ENCODE measurements around the gene INO80C.
A peak's percentile ranks its signal among the peaks of the same experiment; 100 is the strongest.

The INO80C gene

GRCh38 chr18:35521133-35521532 lies 23.4 kb upstream of the INO80C start:
- H3K27ac ChIP-seq: no peak overlapping the region
- intact Hi-C loops (cut with DNase I; ENCODE audit: low total_unique reads): no loop called here
- H3K4me1 ChIP-seq: peaks cover 0 to 15% (median 8%) of the 10 kb centered on the region in 4 donors
- no peaks in the 10 kb centered on the region for H3K36me3 ChIP-seq
- no peak for TF ChIP-seq CTCF (IDR thresholded peaks at IDR 0.05)
- no peak for DNase-seq
- H3K4me3 ChIP-seq: no peak overlapping the region
- no peaks in the 10 kb centered on the region for H3K27me3 ChIP-seq
- H3K9me3 ChIP-seq: no peaks in the 10 kb centered on the region

GRCh38 chr18:35519148-35519899 lies 21.6 kb upstream of the INO80C start:
- Histone ChIP-seq H3K36me3 (no peaks in the 10 kb centered on the region), H3K9me3 (no peaks in the 10 kb centered on the region), H3K4me1 (peaks cover 0 to 10% (median 1%) of the 10 kb centered on the region in 4 donors), H3K27me3 (no peaks in the 10 kb centered on the region), H3K27ac (no peak overlapping the region), H3K4me3 (no peak overlapping the region)
- no peak for TF ChIP-seq CTCF (IDR thresholded peaks at IDR 0.05)
- intact Hi-C loops (cut with DNase I; ENCODE audit: low total_unique reads): no loop called here
- no peak for DNase-seq

GRCh38 chr18:35517715-35518114 lies 20.0 kb upstream of the INO80C start:
- H3K27ac ChIP-seq: no peak overlapping the region

GRCh38 chr18:35516789-35517188 lies 19.0 kb upstream of the INO80C start:
- H3K36me3 ChIP-seq: no peaks in the 10 kb centered on the region
- intact Hi-C loops (cut with DNase I; ENCODE audit: low total_unique reads): no loop called here
- no peaks in the 10 kb centered on the region for H3K27me3 ChIP-seq
- no peak overlapping the region for H3K27ac ChIP-seq
- peaks cover 0 to 18% (median 10%) of the 10 kb centered on the region in 4 donors for H3K4me1 ChIP-seq
- DNase-seq: no peak
- no peak for TF ChIP-seq CTCF (IDR thresholded peaks at IDR 0.05)
- no peak overlapping the region for H3K4me3 ChIP-seq
- no peaks in the 10 kb centered on the region for H3K9me3 ChIP-seq

More at GRCh38 chr18:35517715-35518114, 20.0 kb upstream of the INO80C start:
- H3K27me3 ChIP-seq: no peaks in the 10 kb centered on the region
- H3K36me3 ChIP-seq: no peaks in the 10 kb centered on the region
- no peak overlapping the region for H3K4me3 ChIP-seq
- H3K4me1 ChIP-seq: peaks cover 0 to 18% (median 10%) of the 10 kb centered on the region in 4 donors
- DNase-seq: no peak
- no peaks in the 10 kb centered on the region for H3K9me3 ChIP-seq
- no peak for TF ChIP-seq CTCF (IDR thresholded peaks at IDR 0.05)
- intact Hi-C loops (cut with DNase I; ENCODE audit: low total_unique reads): no loop called here

- no peaks in the 10 kb centered on the region for H3K36me3 ChIP-seq
- no peak for TF ChIP-seq CTCF (IDR thresholded peaks at IDR 0.05)
- H3K27me3 ChIP-seq: no peaks in the 10 kb centered on the region
- no peak overlapping the region for H3K4me3 ChIP-seq
- H3K9me3 ChIP-seq: no peaks in the 10 kb centered on the region
- DNase-seq: no peak
- H3K4me1 ChIP-seq: peaks cover 0 to 18% (median 10%) of the 10 kb centered on the region in 4 donors
- peak overlapping the region; percentile 23 to 33 for H3K27ac ChIP-seq
- intact Hi-C loops (cut with DNase I; ENCODE audit: low total_unique reads): no loop called here
Observed at GRCh38 chr18:35516351-35516750, 18.6 kb upstream of the INO80C start.
